SK-N-SH treated with all-trans-retinoic acid at 6 μM for 48 hours (cell line): ENCODE data around the gene CDHR3.

Experiments
- CSRNP3 ChIP-seq: fragments of 250-450 bp; sonication (Bioruptor Pico); IDR thresholded peaks from 2 replicates; pipeline ENCODE4 v1.5.1; 2021; ENCODE audit warnings: mild to moderate bottlenecking, moderate library complexity
- RARB ChIP-seq: fragments of 250-450 bp; sonication (Bioruptor Pico); IDR thresholded peaks from 2 replicates; pipeline ENCODE4 v1.8.0; 2021; ENCODE audit warnings: mild to moderate bottlenecking, moderate library complexity
- ZC3H10 ChIP-seq: fragments of 250-450 bp; sonication (Bioruptor Pico); IDR thresholded peaks from 2 replicates; pipeline ENCODE4 v1.5.1; 2021; ENCODE audit warnings: mild to moderate bottlenecking, moderate library complexity
- ZFP3 ChIP-seq: fragments of 250-450 bp; sonication (Bioruptor Pico); IDR thresholded peaks from 2 replicates; pipeline ENCODE4 v1.5.0; 2020; ENCODE audit warnings: mild to moderate bottlenecking, moderate library complexity
- ZNF8 ChIP-seq: fragments of 450-650 bp; formaldehyde crosslinking; IDR thresholded peaks from 2 replicates; pipeline ENCODE4 v1.5.0; 2020; ENCODE audit warnings: mild to moderate bottlenecking, moderate library complexity

GRCh38 chr7:106054971-106055532, 92.0 kb downstream of the CDHR3 start:
- TF ChIP-seq RARB (CRISPR knock-in tag) = no peak
- TF ChIP-seq ZFP3 = no peak
- no peak for TF ChIP-seq ZC3H10 (CRISPR knock-in tag)
- no peak for TF ChIP-seq CSRNP3
- no peak for TF ChIP-seq ZNF8 (CRISPR knock-in tag)
